Ovary (tissue), 3 donors: ENCODE measurements around the gene ZNF487.
A peak's percentile ranks its signal among the peaks of the same experiment; 100 is the strongest.

Experiments
- POLR2A ChIP-seq: fragments of 450-650 bp; IDR thresholded peaks from one replicate; pipeline ENCODE4 v1.6.1; 2017; ENCODE audit warnings: antibody characterized with exemption, mild to moderate bottlenecking, moderate library complexity
- TF ChIP-seq, protein P1 (sequence below), 3 donors: fragments of 450-650 bp in 2 of 3; fragments of 200-600 bp in 1 of 3; IDR thresholded peaks; one replicate each; pipeline versions ENCODE4 v1.5.1 to v1.8.0; 2016 to 2022; ENCODE audit warnings: antibody characterized with exemption in 3 of 3, mild to moderate bottlenecking in 1 of 3
- donor health status: DM: no; HTN: no; CAD: no.

DNA sequence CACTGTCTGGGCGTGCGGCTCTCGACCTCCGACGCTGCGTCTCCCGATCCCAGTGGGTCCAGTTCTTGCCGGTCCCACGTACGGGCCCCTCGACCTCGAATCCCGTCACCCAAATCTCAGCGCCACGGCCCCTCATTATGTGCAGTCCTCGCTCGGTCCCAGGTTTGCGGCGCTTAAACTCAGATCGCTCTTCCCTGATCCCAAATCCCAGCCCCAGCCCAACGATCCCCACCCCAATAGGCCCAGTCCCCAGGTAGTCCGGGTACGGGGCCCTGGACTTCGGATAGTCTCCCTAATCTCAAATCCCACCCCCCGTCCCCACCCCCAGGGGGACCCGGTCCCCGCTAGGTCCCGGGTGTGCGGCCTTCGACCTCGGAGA lies 28.6 kb upstream of the ZNF487 start:
- TF ChIP-seq, protein P1, sequence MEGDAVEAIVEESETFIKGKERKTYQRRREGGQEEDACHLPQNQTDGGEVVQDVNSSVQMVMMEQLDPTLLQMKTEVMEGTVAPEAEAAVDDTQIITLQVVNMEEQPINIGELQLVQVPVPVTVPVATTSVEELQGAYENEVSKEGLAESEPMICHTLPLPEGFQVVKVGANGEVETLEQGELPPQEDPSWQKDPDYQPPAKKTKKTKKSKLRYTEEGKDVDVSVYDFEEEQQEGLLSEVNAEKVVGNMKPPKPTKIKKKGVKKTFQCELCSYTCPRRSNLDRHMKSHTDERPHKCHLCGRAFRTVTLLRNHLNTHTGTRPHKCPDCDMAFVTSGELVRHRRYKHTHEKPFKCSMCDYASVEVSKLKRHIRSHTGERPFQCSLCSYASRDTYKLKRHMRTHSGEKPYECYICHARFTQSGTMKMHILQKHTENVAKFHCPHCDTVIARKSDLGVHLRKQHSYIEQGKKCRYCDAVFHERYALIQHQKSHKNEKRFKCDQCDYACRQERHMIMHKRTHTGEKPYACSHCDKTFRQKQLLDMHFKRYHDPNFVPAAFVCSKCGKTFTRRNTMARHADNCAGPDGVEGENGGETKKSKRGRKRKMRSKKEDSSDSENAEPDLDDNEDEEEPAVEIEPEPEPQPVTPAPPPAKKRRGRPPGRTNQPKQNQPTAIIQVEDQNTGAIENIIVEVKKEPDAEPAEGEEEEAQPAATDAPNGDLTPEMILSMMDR (IDR thresholded peaks at IDR 0.05): peak in 1 of 3 donors; percentile 4
- TF ChIP-seq POLR2A: no peak
